GM12865 (cell line): ENCODE measurements around the gene TENM4.

Source experiments
- DNase-seq: peaks from one replicate; pipeline ENCODE4 v3.0.0; 2010; ENCODE audit warnings: low read depth
- H3K4me3 ChIP-seq: 2 replicates; pipeline ENCODE4 v1.5.1; 2011; ENCODE audit warnings: mild to moderate bottlenecking, low read depth, low read length, control low read depth
- CTCF ChIP-seq: IDR thresholded peaks from 2 replicates; pipeline ENCODE4 v1.5.1; 2011; ENCODE audit warnings: low read length, control low read depth, low read depth, inconsistent platforms; ENCODE audit not compliant: insufficient read depth; ENCODE audit errors: missing control alignments

The TENM4 gene

GRCh38 chr11:78954261-78954660 lies 486.6 kb downstream of the TENM4 start:
- no peak for DNase-seq
- no peak overlapping the region for H3K4me3 ChIP-seq
- TF ChIP-seq CTCF, result no peak

GRCh38 chr11:78952890-78953289 lies 487.9 kb downstream of the TENM4 start:
- no peak for DNase-seq
- no peak overlapping the region for H3K4me3 ChIP-seq
- no peak for TF ChIP-seq CTCF

- TF ChIP-seq CTCF, result no peak
- no peak overlapping the region for H3K4me3 ChIP-seq
- no peak for DNase-seq
These were observed 488.7 kb downstream of the TENM4 start for GRCh38 chr11:78952175-78952574.

GRCh38 chr11:78949976-78950690 lies 490.7 kb downstream of the TENM4 start:
- no peak for TF ChIP-seq CTCF
- no peak overlapping the region for H3K4me3 ChIP-seq
- no peak for DNase-seq

GRCh38 chr11:78946945-78947902 lies 493.6 kb downstream of the TENM4 start:
- no peak for TF ChIP-seq CTCF
- no peak overlapping the region for H3K4me3 ChIP-seq
- DNase-seq, result no peak

GRCh38 chr11:78943841-78944240 lies 497.0 kb downstream of the TENM4 start:
- no peak for DNase-seq
- TF ChIP-seq CTCF, result no peak
- no peak overlapping the region for H3K4me3 ChIP-seq

- no peak for DNase-seq
- no peak overlapping the region for H3K4me3 ChIP-seq
- TF ChIP-seq CTCF, result no peak
These were observed 497.7 kb downstream of the TENM4 start for GRCh38 chr11:78943154-78943553.
